OCI-LY7 (cell line): ENCODE measurements around the gene FBN1. TPM values are rescaled to one million over a fixed set of nuclear protein-coding genes. Genes with fewer than 3 reads are reported as not detected.

Experiments
- BruUV-seq: library from RNA; stranded (reverse); fragments of 400-500 nt; replicated peaks from 2 replicates; lab custom pipeline; 2021; lab: Mats Ljungman, UMichigan
- CTCF ChIA-PET: fragments of 300-600 bp; sonication (Branson Sonifier 250); formaldehyde crosslinking; loops from one replicate; lab custom pipeline; 2022; ENCODE audit warnings: antibody characterized with exemption; ENCODE audit not compliant: unreplicated experiment; lab: Charles Lee
- POLR2A ChIA-PET: fragments of 300-600 bp; sonication (Branson Sonifier 250); formaldehyde crosslinking; loops from one replicate; lab custom pipeline; 2022; ENCODE audit warnings: antibody characterized with exemption; lab: Charles Lee
- DNase-seq: peaks from one replicate; pipeline ENCODE4 v3.0.0-alpha.2; 2015; ENCODE audit warnings: low spot score
- H2AFZ ChIP-seq: fragments of 200-600 bp; sonication (generic), shearing (Covaris generic); 2 replicates; pipeline ENCODE4 v1.6.1; 2014; ENCODE audit warnings: mild to moderate bottlenecking, antibody characterized with exemption, low read length, moderate library complexity
- H3K27ac ChIP-seq: fragments of 200-600 bp; sonication (generic); 2 replicates; pipeline ENCODE4 v1.5.1; 2014; ENCODE audit warnings: mixed run types, low read depth, mild to moderate bottlenecking, moderate library complexity, low read length, inconsistent platforms; ENCODE audit not compliant: poor library complexity, severe bottlenecking
- H3K36me3 ChIP-seq: fragments of 200-600 bp; sonication (generic); 2 replicates; pipeline ENCODE4 v1.6.1; 2014; ENCODE audit warnings: mild to moderate bottlenecking, antibody characterized with exemption, low read length, moderate library complexity, mixed read lengths; ENCODE audit not compliant: insufficient read depth
- H3K4me1 ChIP-seq: fragments of 200-600 bp; sonication (generic); 2 replicates; pipeline ENCODE4 v1.5.1; 2014; ENCODE audit warnings: mild to moderate bottlenecking, low read length; ENCODE audit not compliant: insufficient read depth, poor library complexity, severe bottlenecking
- H3K4me2 ChIP-seq: fragments of 200-600 bp; sonication (generic); 2 replicates; pipeline ENCODE4 v1.6.1; 2014; ENCODE audit warnings: mild to moderate bottlenecking, low read length
- H3K4me3 ChIP-seq: fragments of 200-600 bp; sonication (generic); 2 replicates; pipeline ENCODE4 v1.5.1; 2014; ENCODE audit warnings: mild to moderate bottlenecking, low read depth, low read length; ENCODE audit not compliant: poor library complexity, severe bottlenecking
- H3K79me2 ChIP-seq: fragments of 200-600 bp; sonication (generic); 2 replicates; pipeline ENCODE4 v1.6.1; 2016; ENCODE audit warnings: low read depth, mild to moderate bottlenecking, low read length, moderate library complexity, mixed read lengths; ENCODE audit not compliant: insufficient read depth
- H3K9me2 ChIP-seq: fragments of 200-600 bp; sonication (generic); 2 replicates; pipeline ENCODE4 v1.6.1; 2016; ENCODE audit warnings: mild to moderate bottlenecking, low read length, mixed read lengths; ENCODE audit not compliant: insufficient read depth
- H3K9me3 ChIP-seq: fragments of 200-600 bp; sonication (generic); 2 replicates; pipeline ENCODE4 v1.6.1; 2014; ENCODE audit warnings: mild to moderate bottlenecking, mixed run types, low read length, mixed read lengths
- H4K20me1 ChIP-seq: fragments of 200-600 bp; sonication (generic); 2 replicates; pipeline ENCODE4 v1.6.1; 2014; ENCODE audit warnings: mild to moderate bottlenecking, antibody characterized with exemption, low read length, moderate library complexity, mixed read lengths; ENCODE audit not compliant: insufficient read depth
- EZH2phosphoT487 ChIP-seq: fragments of 200-600 bp; sonication (generic); IDR thresholded peaks from 2 replicates; pipeline ENCODE4 v1.6.1; 2018; ENCODE audit warnings: low read depth, borderline replicate concordance, mild to moderate bottlenecking, mixed run types, antibody characterized with exemption, low read length, moderate library complexity, mixed read lengths
- intact Hi-C: fragments of 100-400 bp; cut with micrococcal nuclease; formaldehyde crosslinking; loops from one replicate; pipeline ENCODE4 v1.10.0; 2022; ENCODE audit not compliant: unreplicated experiment
- total RNA-seq, 2 experiments: library from RNA; depleted of rRNA in 1 of 2; stranded (reverse); fragments of >200 nt in 1 of 2; shearing (Covaris generic) in 1 of 2; gene quantifications; 2 replicates each; pipeline ENCODE4 v1.2.3, GENCODE V29; 2014 to 2022
- TF ChIP-seq, protein P1 (sequence below): fragments of 200-600 bp; sonication (generic); conservative IDR thresholded peaks from 2 replicates; pipeline ENCODE4 v1.5.1; 2014; ENCODE audit warnings: mild to moderate bottlenecking, antibody characterized with exemption, low read length, moderate library complexity, mixed read lengths

The FBN1 gene
- total RNA-seq, 2 experiments from 2014 or later, result 0.68 to 1.0 TPM

DNA sequence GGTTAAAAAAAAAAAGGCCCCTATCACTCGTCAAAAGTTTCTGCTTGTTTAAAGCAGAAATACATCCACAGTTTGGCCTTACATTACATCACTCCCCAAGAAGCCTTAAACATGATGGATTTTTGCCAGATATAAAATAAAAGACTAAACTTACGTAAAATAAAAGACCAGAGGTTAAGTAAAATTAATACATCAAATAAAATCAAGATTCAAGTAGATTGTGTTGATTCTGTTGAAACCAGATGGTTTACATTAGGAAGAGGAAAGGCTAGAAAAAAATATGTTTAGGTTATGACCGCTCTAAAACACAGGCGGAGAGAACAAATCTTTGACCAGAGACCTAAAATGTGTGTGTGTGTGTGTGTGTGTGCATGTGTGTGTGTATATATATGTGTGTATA is 210.2 kb downstream of the FBN1 start:
- H3K27ac ChIP-seq, result no peak overlapping the region
- no peaks in the 10 kb centered on the region for H4K20me1 ChIP-seq
- no peaks in the 10 kb centered on the region for H3K4me1 ChIP-seq
- no peak overlapping the region for H2AFZ ChIP-seq
- H3K4me2 ChIP-seq, result no peak overlapping the region
- ChIA-PET CTCF (no interaction called here), POLR2A (no interaction called here)
- H3K9me3 ChIP-seq, result no peaks in the 10 kb centered on the region
- H3K4me3 ChIP-seq, result no peak overlapping the region
- H3K79me2 ChIP-seq, result no peaks in the 10 kb centered on the region
- intact Hi-C loops, result no loop called here
- no peak for DNase-seq
- H3K36me3 ChIP-seq, result no peaks in the 10 kb centered on the region
- TF ChIP-seq, protein P1, sequence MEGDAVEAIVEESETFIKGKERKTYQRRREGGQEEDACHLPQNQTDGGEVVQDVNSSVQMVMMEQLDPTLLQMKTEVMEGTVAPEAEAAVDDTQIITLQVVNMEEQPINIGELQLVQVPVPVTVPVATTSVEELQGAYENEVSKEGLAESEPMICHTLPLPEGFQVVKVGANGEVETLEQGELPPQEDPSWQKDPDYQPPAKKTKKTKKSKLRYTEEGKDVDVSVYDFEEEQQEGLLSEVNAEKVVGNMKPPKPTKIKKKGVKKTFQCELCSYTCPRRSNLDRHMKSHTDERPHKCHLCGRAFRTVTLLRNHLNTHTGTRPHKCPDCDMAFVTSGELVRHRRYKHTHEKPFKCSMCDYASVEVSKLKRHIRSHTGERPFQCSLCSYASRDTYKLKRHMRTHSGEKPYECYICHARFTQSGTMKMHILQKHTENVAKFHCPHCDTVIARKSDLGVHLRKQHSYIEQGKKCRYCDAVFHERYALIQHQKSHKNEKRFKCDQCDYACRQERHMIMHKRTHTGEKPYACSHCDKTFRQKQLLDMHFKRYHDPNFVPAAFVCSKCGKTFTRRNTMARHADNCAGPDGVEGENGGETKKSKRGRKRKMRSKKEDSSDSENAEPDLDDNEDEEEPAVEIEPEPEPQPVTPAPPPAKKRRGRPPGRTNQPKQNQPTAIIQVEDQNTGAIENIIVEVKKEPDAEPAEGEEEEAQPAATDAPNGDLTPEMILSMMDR, result no peak
- TF ChIP-seq EZH2phosphoT487, result no peak
- no peaks in the 10 kb centered on the region for H3K9me2 ChIP-seq
- no TSS peak for BruUV-seq

DNA sequence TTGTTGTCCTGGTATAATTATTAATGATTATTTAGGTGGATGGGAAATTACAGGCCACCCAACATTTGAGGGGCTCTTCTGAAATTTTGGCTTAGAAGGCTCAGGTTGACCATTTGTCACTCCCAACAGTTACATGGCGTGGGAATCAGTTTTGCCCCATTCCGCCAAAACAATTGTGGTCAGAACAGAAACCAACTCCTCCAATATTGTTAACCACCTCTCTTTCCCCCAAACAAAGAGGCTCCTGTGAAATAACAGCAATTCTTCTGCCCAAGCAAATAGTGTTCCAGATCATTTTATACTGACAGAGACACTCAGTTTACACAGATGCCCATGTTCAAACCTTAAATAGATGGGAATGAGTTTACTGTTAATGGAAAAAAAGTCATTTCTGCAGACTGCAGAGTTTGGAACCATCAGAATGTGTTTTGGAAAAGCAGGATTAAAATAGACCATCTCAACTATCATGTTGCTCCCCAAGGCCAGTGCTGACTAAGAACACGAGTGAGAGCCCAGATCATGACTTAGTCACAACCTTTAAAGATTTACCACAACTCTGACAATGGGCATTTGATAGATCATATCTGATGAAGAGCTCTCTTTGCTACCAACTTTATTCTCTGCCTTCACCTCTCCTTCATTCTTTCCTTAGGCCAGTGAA is 212.2 kb downstream of the FBN1 start:
- no peak for TF ChIP-seq EZH2phosphoT487
- TF ChIP-seq, protein P1, result no peak
- H3K4me2 ChIP-seq, result no peak overlapping the region
- no peaks in the 10 kb centered on the region for H3K79me2 ChIP-seq
- intact Hi-C loops, result no loop called here
- H2AFZ ChIP-seq, result no peak overlapping the region
- H3K27ac ChIP-seq, result no peak overlapping the region
- no peaks in the 10 kb centered on the region for H3K9me2 ChIP-seq
- no peaks in the 10 kb centered on the region for H3K4me1 ChIP-seq
- H4K20me1 ChIP-seq, result no peaks in the 10 kb centered on the region
- BruUV-seq, result no TSS peak
- no peak overlapping the region for H3K4me3 ChIP-seq
- no peaks in the 10 kb centered on the region for H3K9me3 ChIP-seq
- ChIA-PET POLR2A (no interaction called here), CTCF (no interaction called here)
- no peaks in the 10 kb centered on the region for H3K36me3 ChIP-seq
- no peak for DNase-seq

DNA sequence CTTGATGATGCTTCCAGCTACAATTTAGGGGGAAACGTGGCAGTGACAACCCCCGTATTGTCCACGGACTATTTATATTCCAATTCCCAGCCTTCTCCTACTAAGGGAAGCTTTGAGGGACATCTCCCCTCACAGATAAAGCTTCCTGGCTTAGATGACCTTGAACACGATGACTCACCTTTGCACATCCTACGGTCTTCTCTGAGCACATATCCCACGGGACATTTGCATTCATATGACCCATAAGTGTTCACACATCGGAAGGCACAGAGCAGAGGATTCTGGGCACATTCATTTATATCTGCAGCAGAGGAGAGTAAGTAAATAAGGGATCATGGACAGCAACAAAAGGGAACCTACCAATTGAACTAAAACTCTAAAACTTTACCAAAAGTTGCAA is 212.8 kb downstream of the FBN1 start:
- ChIA-PET POLR2A (no interaction called here), CTCF (no interaction called here)
- H3K4me2 ChIP-seq, result no peak overlapping the region
- H4K20me1 ChIP-seq, result no peaks in the 10 kb centered on the region
- BruUV-seq, result no TSS peak
- no peaks in the 10 kb centered on the region for H3K9me3 ChIP-seq
- no peak for DNase-seq
- no peak overlapping the region for H3K4me3 ChIP-seq
- no peak overlapping the region for H2AFZ ChIP-seq
- H3K4me1 ChIP-seq, result no peaks in the 10 kb centered on the region
- intact Hi-C loops, result no loop called here
- H3K79me2 ChIP-seq, result no peaks in the 10 kb centered on the region
- no peak overlapping the region for H3K27ac ChIP-seq
- H3K36me3 ChIP-seq, result no peaks in the 10 kb centered on the region
- no peaks in the 10 kb centered on the region for H3K9me2 ChIP-seq
- TF ChIP-seq, protein P1, result no peak
- no peak for TF ChIP-seq EZH2phosphoT487
